ENCODE data around the gene SPECC1. TPM values are rescaled to one million over a fixed set of nuclear protein-coding genes. Genes with fewer than 3 reads are reported as not detected.

SPECC1 gene
- total RNA-seq, 4 donors from 2014 or later: 44.5 to 87.9 (median 70.0) TPM

- TF ChIP-seq CTCF (IDR thresholded peaks at IDR 0.05; ENCODE audit: low read depth): no peak
Measured at GRCh38 chr17:20280051-20280450, 270.9 kb downstream of the SPECC1 start.

- no peak for TF ChIP-seq CTCF (IDR thresholded peaks at IDR 0.05; ENCODE audit: low read depth)
Measured at GRCh38 chr17:20280851-20281250, 271.7 kb downstream of the SPECC1 start.

- no peak for TF ChIP-seq CTCF (IDR thresholded peaks at IDR 0.05; ENCODE audit: low read depth)
Measured at GRCh38 chr17:20281860-20282259, 272.7 kb downstream of the SPECC1 start.

- no peak for TF ChIP-seq CTCF (IDR thresholded peaks at IDR 0.05; ENCODE audit: low read depth)
Measured at GRCh38 chr17:20282526-20283308, 273.6 kb downstream of the SPECC1 start.

GRCh38 chr17:20284022-20284421 is 274.9 kb downstream of the SPECC1 start:
- TF ChIP-seq CTCF (IDR thresholded peaks at IDR 0.05; ENCODE audit: low read depth): no peak

GRCh38 chr17:20284570-20285295 is 275.6 kb downstream of the SPECC1 start:
- TF ChIP-seq CTCF (IDR thresholded peaks at IDR 0.05; ENCODE audit: low read depth): no peak

- TF ChIP-seq CTCF (IDR thresholded peaks at IDR 0.05; ENCODE audit: low read depth): no peak
Measured at GRCh38 chr17:20289984-20290383, 280.8 kb downstream of the SPECC1 start.

Data from subcutaneous adipose tissue (tissue), 4 donors.